ENCODE measurements around the gene BHMT2. TPM values are rescaled to one million over a fixed set of nuclear protein-coding genes. Genes with fewer than 3 reads are reported as not detected.

The BHMT2 gene
- total and polyA plus RNA-seq, 2 donors (not counting 3 experiments of a cell fraction or from before 2014, with no cell fraction given): 0.71 to 0.92 TPM

GRCh38 chr5:79133657-79134451 lies 64.3 kb downstream of the BHMT2 start:
- dilution Hi-C loops (cut with MboI; ENCODE audit: extremely low pct_ligation_motif_present, low sequenced_read_pairs) (no loop called here), intact Hi-C loops (cut with micrococcal nuclease) (loop anchor here (1.0 to 5.0 kb wide), 10 partner anchors 101 to 948 kb away; partner anchors contain the start of gene HOMER1)
- DNase-seq (ENCODE audit: low read depth, low spot score) (peak; percentile 88), FAIRE-seq (peak; percentile 85)
- POLR2A ChIA-PET: interaction anchor here (0.9 kb wide), 1 partner anchor 109 kb away, joined by 4 read pairs; no protein-coding TSS in a partner anchor
- Histone ChIP-seq H3K4me3 (replicated peaks in 1 of 3; ENCODE audit: insufficient read depth in 1 of 3, low read depth in 1 of 3, low read length in 3 of 3) (peak overlapping the region in 2 of 3 experiments; percentile 0 to 50), H3K4me2 (ENCODE audit: insufficient read depth, low read length) (peak overlapping the region; percentile 94), H3K36me3 (ENCODE audit: control insufficient read depth in 2 of 2, extremely low read depth in 1 of 2, insufficient read depth in 2 of 2, low read length in 2 of 2) (no peaks in the 10 kb centered on the region), H3K9ac (replicated peaks; ENCODE audit: extremely low read depth, insufficient read depth, low read length) (peak overlapping the region; percentile 24), H3K79me2 (ENCODE audit: control insufficient read depth, insufficient read depth, low read length) (no peaks in the 10 kb centered on the region), H2AFZ (ENCODE audit: low read depth, low read length) (peak overlapping the region; percentile 97), H4K20me1 (replicated peaks; ENCODE audit: control insufficient read depth, extremely low read depth, insufficient read depth, low read length) (no peaks in the 10 kb centered on the region), H3K27ac (ENCODE audit: insufficient read depth, low read depth, low read length) (peak overlapping the region; percentile 62), H3K4me1 (ENCODE audit: control insufficient read depth, extremely low read depth, insufficient read depth, low read length) (peaks cover 11% of the 10 kb centered on the region), H3K9me1 (replicated peaks; ENCODE audit: control insufficient read depth, extremely low read depth, insufficient read depth, low read length) (no peaks in the 10 kb centered on the region), H3K27me3 (ENCODE audit: control insufficient read depth in 2 of 2, insufficient read depth in 2 of 2, low read length in 2 of 2) (peaks cover 2 to 3% of the 10 kb centered on the region in 2 experiments), H3K9me3 (replicated peaks; ENCODE audit: control insufficient read depth, insufficient read depth, low read length) (no peaks in the 10 kb centered on the region)
- TF ChIP-seq CTCF (IDR thresholded peaks at IDR 0.05; ENCODE audit: extremely low read depth in 1 of 2, insufficient read depth in 1 of 2, low read depth in 1 of 2, low read length in 2 of 2) (peak; percentile 69 to 78), MAX (IDR thresholded peaks at IDR 0.05; ENCODE audit: insufficient read depth, insufficient read length) (no peak), EZH2 (IDR thresholded peaks at IDR 0.05; ENCODE audit: borderline replicate concordance, low read depth, low read length, severe bottlenecking) (no peak), GATA2 (IDR thresholded peaks at IDR 0.05; ENCODE audit: insufficient read depth, insufficient read length, low read depth, low read length) (no peak), POLR2A (IDR thresholded peaks at IDR 0.05; ENCODE audit: low read depth, low read length) (no peak), JUN (IDR thresholded peaks at IDR 0.05; ENCODE audit: borderline replicate concordance, insufficient read depth, insufficient read length, low read depth) (peak; percentile 37), FOS (IDR thresholded peaks at IDR 0.05; ENCODE audit: borderline replicate concordance, insufficient read depth, low read length) (peak; percentile 68), POLR2AphosphoS5 (IDR thresholded peaks at IDR 0.05; ENCODE audit: insufficient read depth, low read depth, low read length) (no peak), MYC (IDR thresholded peaks at IDR 0.05; ENCODE audit: low read depth, low read length) (no peak)
- CTCF ChIA-PET: interaction anchor here (0.5 to 8.8 kb wide), 82 partner anchors 9 to 950 kb away, joined by 3 to 726 read pairs (median 4); partner anchors contain the start of genes ARSB, HOMER1 and JMY
- no TSS peak for BruUV-seq (replicated peaks)
